GM18861 (cell line): ENCODE results near the gene NUDT9.
"Not testable (repeated sequence)": the region's sequence is repeated elsewhere in the genome, so short reads cannot be mapped to it uniquely, and the experiment has no call there.

Experiments
- ATAC-seq: cut with Tn5 transposase; IDR thresholded peaks from one replicate; pipeline ENCODE4 v1.9.1; 2021; ENCODE audit not compliant: unreplicated experiment

Gene NUDT9

GRCh38 chr4:87406902-87407301 lies 15.5 kb upstream of the NUDT9 start:
- not testable (repeated sequence) for ATAC-seq

GRCh38 chr4:87409420-87409939 lies 12.9 kb upstream of the NUDT9 start:
- ATAC-seq = no peak

GRCh38 chr4:87410157-87410556 lies 12.2 kb upstream of the NUDT9 start:
- ATAC-seq = no peak

GRCh38 chr4:87410679-87411078 lies 11.7 kb upstream of the NUDT9 start:
- no peak for ATAC-seq

GRCh38 chr4:87414816-87415215 lies 7.6 kb upstream of the NUDT9 start:
- ATAC-seq = no peak

GRCh38 chr4:87416965-87417364 lies 5.4 kb upstream of the NUDT9 start:
- no peak for ATAC-seq

- ATAC-seq = not testable (repeated sequence)
Measured at GRCh38 chr4:87418410-87418809, 4.0 kb upstream of the NUDT9 start.

- no peak for ATAC-seq
Measured at GRCh38 chr4:87419578-87420249, 2.7 kb upstream of the NUDT9 start.

GRCh38 chr4:87420276-87420830 lies 2.0 kb upstream of the NUDT9 start:
- ATAC-seq = no peak

- no peak for ATAC-seq
Measured at GRCh38 chr4:87423317-87424098, 1.1 kb downstream of the NUDT9 start.

GRCh38 chr4:87424099-87424543 lies 1.7 kb downstream of the NUDT9 start:
- not testable (repeated sequence) for ATAC-seq

GRCh38 chr4:87425711-87426110 lies 3.3 kb downstream of the NUDT9 start:
- ATAC-seq = no peak

GRCh38 chr4:87426865-87427517 lies 4.6 kb downstream of the NUDT9 start:
- ATAC-seq = no peak

GRCh38 chr4:87427518-87427868 lies 5.1 kb downstream of the NUDT9 start:
- no peak for ATAC-seq

- no peak for ATAC-seq
Measured at GRCh38 chr4:87428979-87429378, 6.6 kb downstream of the NUDT9 start.

- ATAC-seq = no peak
Measured at GRCh38 chr4:87430038-87430437, 7.7 kb downstream of the NUDT9 start.

GRCh38 chr4:87433342-87433741 lies 11.0 kb downstream of the NUDT9 start:
- ATAC-seq = no peak

GRCh38 chr4:87442889-87443288 lies 20.5 kb downstream of the NUDT9 start:
- ATAC-seq = no peak

- no peak for ATAC-seq
Measured at GRCh38 chr4:87444741-87445140, 22.4 kb downstream of the NUDT9 start.

GRCh38 chr4:87445964-87446363 lies 23.6 kb downstream of the NUDT9 start:
- ATAC-seq = no peak

GRCh38 chr4:87446375-87446774 lies 24.0 kb downstream of the NUDT9 start:
- ATAC-seq = not testable (repeated sequence)
